HG03457 (cell line): ENCODE data around the gene PIP4K2C.

Source experiments
- ATAC-seq: cut with Tn5 transposase; IDR thresholded peaks from one replicate; pipeline ENCODE4 v1.9.1; 2021; ENCODE audit warnings: moderate number of reproducible peaks; ENCODE audit not compliant: unreplicated experiment

PIP4K2C gene

DNA sequence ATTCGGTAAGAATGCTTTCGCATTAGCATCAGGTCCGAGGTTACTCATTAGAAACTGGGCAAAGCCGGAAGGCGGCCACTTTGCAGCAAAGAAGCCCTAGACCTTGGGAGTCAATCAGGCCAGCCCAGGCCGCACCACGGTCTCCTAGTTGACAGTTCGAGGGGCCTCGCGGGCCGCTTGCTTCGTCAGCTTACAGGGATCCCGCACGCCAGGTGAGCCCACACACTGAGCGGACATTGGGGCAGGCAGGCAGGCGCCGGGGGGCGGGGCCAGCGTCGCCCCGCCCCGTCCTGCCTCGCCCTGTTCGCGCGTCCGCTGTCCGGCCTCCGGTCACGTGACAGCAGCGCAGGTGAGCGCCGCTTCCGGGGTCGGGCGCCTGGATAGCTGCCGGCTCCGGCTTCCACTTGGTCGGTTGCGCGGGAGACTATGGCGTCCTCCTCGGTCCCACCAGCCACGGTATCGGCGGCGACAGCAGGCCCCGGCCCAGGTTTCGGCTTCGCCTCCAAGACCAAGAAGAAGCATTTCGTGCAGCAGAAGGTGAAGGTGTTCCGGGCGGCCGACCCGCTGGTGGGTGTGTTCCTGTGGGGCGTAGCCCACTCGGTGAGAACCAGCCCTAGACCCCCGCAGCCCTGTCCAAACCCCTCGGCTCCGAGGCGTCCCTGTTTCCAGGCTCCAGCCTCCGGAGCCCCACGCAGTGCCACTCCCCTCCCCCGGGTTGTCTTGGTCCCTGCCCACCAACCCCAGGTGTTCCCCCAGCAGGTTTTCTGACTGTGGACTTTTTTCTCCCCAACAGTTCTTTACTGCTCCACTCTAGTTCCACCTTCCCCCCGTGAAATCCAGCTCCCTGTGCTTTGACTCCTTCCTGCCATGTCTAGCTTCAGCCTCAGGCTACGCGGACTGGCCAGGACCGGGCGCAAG is at the start of gene PIP4K2C:
Gene PIP4K2C, plus strand, starts transcription at position 329 of the 918 bp plus-strand sequence. Its CDS starts 98 bp downstream, at position 427.
- ATAC-seq, result peak; percentile 75

GRCh38 chr12:57541717-57542116 is 49.3 kb upstream of the PIP4K2C start:
- no peak for ATAC-seq

DNA sequence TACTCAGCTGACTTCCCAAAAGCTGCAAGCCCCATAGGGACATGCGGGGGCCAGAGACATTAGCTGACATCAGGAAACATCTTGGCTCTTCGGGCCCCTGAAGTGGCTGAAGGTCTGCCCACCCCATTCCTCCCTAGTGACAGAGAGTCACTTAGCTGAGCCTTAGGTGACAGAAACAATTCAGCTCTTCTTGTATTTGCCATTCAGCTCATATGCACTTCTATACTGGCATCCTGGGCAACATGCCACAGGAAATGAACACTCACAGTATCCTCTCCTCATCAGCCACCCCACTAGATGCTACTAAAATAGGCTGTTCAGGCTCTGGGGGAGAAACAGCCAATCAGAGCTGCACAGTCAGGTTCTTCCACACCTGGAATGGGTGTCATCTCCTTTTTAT is 47.4 kb upstream of the PIP4K2C start:
- no peak for ATAC-seq

- ATAC-seq, result no peak
Observed at GRCh38 chr12:57545809-57546437, 45.1 kb upstream of the PIP4K2C start.

DNA sequence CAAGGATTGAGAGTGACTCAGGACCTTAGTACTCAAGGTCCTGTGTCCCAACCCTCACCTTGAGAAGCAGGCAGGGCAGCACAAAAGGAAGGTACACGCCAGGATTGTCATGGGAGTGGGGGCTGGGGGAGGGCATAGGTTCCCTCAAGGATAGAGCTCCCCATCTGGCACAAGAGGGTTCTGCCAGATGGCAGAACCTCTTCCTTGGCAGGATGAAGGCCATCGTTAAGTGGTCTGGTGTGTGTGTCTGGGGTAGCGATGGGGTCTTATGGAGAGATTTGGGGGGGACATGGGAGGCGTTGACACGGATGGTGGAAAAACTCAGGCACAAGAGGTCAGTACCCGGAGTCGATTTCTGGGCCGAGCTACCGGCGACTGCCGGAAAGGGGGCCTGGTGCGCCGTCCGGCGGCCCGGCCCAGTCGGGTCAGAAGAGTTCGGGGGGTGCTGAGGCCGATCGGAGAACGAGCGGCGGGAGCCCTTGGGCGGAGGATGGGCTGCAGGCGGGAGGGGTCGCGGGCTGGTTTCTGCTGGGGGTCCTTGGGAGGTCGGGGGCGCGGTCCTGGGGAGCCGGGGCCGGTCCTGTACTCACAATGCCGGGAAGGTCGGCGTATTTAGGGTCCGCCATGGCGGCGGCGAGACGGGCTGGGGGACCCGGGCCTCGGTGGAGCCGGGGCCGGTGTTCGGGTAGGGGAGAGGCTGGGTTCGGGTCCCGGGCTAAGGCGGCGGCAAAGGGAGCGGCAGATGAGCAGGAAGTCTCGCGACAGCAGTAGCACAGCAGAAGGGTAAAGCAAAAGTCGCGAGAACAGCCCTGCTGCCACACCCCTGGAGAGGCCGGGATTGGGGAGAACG is 44.3 kb upstream of the PIP4K2C start, which contains the start of gene DCTN2:
Gene DCTN2, minus strand, starts transcription at position 755 of the 850 bp plus-strand sequence. Its CDS starts 129 bp downstream, at position 626.
- ATAC-seq, result peak; percentile 96

GRCh38 chr12:57547288-57548012 is 43.5 kb upstream of the PIP4K2C start:
- ATAC-seq, result no peak

DNA sequence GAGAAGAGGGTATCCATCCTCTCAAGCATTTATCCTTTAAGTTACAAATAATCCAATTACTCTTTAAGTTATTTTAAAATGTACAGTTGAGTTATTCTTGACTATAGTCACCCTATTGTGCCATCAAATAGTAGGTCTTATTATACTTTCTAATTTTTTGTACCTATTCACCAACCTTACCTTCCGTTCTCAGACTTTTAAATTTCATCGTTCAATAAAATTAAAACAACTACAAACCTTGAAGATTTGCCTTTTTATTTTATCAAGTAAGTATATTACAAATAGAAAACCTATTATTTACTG is 43.0 kb upstream of the PIP4K2C start:
- no peak for ATAC-seq

DNA sequence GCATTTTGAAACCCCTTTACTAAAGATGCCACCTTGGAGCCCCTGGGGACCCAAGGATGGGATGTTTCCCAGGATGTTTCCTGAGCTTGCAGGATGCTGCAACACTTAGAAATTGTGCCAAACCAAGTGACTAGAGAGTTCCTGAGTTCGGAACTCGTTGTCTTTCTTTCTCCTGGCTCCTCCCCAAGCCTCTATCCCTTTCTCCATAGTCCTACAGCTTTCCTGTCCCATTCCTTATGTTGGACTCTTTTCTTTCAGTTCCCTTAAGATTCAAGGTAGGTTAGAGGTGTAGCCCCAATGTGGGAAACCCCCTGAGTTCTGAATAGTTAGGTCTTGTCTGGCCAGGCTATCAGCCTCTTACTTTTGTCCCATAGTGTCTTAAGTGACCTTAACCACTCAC is 42.5 kb upstream of the PIP4K2C start:
- no peak for ATAC-seq

- ATAC-seq, result no peak
Observed at GRCh38 chr12:57549203-57549908, 41.6 kb upstream of the PIP4K2C start.

GRCh38 chr12:57549909-57550640 is 40.9 kb upstream of the PIP4K2C start, which contains the start of gene KIF5A:
KIF5A (plus strand) TSS chr12:57550044; CDS start chr12:57550272, 228 bp downstream.
- no peak for ATAC-seq

GRCh38 chr12:57550641-57551549 is 40.1 kb upstream of the PIP4K2C start:
- no peak for ATAC-seq

DNA sequence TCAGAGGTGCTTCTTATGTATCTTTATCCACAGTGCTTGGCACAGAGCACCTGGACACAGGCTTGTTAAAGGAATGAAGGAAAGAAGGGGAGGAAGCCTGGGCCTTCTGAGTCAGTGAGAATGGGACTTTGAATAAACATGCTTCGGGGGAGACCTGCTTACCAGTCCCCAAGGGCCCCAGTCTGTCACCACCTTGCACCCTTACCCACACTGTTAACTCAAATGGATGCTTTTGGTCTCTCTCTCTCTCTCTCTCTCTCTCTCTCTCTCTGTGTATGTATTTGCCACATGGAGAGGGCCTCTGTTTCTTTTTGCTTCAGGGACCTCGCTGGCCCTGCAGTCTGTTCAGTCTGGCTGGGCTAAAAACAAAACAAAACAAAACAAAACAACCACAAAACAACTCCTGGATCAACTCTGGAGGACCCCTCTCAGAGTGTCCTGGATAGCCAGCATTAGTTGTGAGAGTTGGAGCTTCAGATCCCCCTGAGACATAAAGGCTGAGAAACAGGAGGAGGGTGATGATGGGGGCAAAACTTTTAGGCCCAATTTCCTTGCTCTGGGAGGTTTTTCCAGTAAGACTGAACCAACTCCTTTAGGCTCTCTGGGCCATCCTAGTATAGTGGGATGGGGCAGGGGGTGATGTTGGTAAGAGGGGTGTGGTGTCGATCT is 39.2 kb upstream of the PIP4K2C start:
- ATAC-seq, result no peak

GRCh38 chr12:57552306-57552651 is 38.7 kb upstream of the PIP4K2C start:
- no peak for ATAC-seq

GRCh38 chr12:57552835-57553313 is 38.1 kb upstream of the PIP4K2C start:
- ATAC-seq, result no peak

DNA sequence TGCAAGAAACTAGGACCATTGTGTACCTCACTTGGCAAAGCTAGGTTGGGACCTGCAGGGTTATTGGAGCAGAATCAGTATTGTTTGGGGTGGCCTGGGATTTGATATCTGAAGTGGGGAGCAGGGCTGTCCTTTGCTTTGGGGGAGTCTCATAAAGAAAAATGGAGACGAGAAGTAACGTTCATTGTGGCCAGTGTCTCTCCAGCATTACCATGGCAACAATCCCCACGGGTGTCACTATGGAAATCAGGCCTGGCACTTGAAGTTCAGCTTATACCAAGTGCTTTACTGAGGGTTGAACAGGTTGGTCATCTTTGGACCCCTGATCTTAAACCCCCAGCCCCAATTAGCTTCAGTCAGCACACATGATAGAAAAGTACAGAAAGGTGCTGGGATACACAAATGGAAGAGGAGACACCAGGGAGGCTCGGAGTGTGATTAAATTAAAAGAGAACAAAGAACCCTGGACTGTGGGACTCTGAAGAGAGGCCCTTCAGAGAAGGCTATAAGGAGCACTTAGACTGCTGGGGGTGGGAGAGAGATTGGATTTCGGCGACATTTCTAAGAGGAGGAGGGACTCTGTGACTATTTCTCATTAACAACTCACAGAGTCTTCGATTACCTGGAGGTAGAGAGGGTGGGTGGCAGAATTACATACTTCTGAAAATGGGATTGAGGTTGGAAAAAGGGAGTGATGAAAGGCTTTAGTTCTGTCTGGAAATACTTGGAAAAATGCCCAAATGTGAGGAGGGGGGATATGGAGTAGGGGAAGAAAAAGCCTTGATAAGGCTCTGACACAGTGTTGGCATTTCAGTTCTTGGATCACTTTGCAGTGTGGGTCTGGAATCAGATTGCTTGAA is 37.4 kb upstream of the PIP4K2C start:
- no peak for ATAC-seq

DNA sequence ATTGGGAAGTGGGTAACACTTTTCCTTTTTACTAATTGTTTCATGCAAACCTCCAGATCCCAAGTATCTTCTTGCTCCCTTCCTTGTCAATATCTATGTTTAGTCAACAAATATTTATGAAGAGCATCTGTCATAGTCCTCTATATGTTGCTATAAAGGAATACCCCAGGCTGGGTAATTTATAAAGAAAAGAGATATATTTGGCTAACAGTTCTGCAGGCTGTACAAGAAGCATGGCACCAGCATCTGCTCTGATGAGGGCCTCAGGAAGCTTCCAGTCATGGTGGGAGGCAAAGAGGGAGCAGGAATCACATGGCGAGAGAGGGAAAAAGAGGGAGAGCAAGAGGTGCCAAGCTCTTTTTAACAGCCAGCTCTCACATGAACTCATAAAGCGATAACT is 36.5 kb upstream of the PIP4K2C start:
- ATAC-seq, result no peak

GRCh38 chr12:57554897-57555296 is 36.1 kb upstream of the PIP4K2C start:
- ATAC-seq, result no peak
